GM18861 (cell line): Measurements from ENCODE around the gene RAPGEF5.
A peak's percentile ranks its signal among the peaks of the same experiment; 100 is the strongest.

ENCODE experiments used
- ATAC-seq: cut with Tn5 transposase; IDR thresholded peaks from one replicate; pipeline ENCODE4 v1.9.1; 2021; ENCODE audit not compliant: unreplicated experiment

The RAPGEF5 gene

GRCh38 chr7:22356701-22357310, at the start of gene RAPGEF5:
Gene RAPGEF5 (minus strand): TSS chr7:22357154. CDS start chr7:22357060, 94 bp downstream.
- ATAC-seq = no peak

- no peak for ATAC-seq
Measured at GRCh38 chr7:22406715-22407114, 49.8 kb upstream of the RAPGEF5 start.

- ATAC-seq = no peak
Measured at GRCh38 chr7:22404421-22405023, 47.6 kb upstream of the RAPGEF5 start.

GRCh38 chr7:22403344-22403743, 46.4 kb upstream of the RAPGEF5 start:
- ATAC-seq = no peak

GRCh38 chr7:22402250-22402649, 45.3 kb upstream of the RAPGEF5 start:
- ATAC-seq = peak; percentile 44

GRCh38 chr7:22400936-22401553, 44.1 kb upstream of the RAPGEF5 start:
- no peak for ATAC-seq

GRCh38 chr7:22400150-22400814, 43.3 kb upstream of the RAPGEF5 start:
- ATAC-seq = no peak

- no peak for ATAC-seq
Measured at GRCh38 chr7:22399546-22399945, 42.6 kb upstream of the RAPGEF5 start.

- ATAC-seq = no peak
Measured at GRCh38 chr7:22399091-22399490, 42.1 kb upstream of the RAPGEF5 start.

GRCh38 chr7:22397981-22398380, 41.0 kb upstream of the RAPGEF5 start:
- no peak for ATAC-seq

GRCh38 chr7:22395222-22395621, 38.3 kb upstream of the RAPGEF5 start:
- ATAC-seq = no peak

GRCh38 chr7:22394739-22395138, 37.8 kb upstream of the RAPGEF5 start:
- no peak for ATAC-seq

- no peak for ATAC-seq
Measured at GRCh38 chr7:22393913-22394729, 37.2 kb upstream of the RAPGEF5 start.

GRCh38 chr7:22390516-22390915, 33.6 kb upstream of the RAPGEF5 start:
- ATAC-seq = no peak

GRCh38 chr7:22389892-22390291, 32.9 kb upstream of the RAPGEF5 start:
- ATAC-seq = no peak

GRCh38 chr7:22387583-22387982, 30.6 kb upstream of the RAPGEF5 start:
- no peak for ATAC-seq

- ATAC-seq = peak; percentile 56
Measured at GRCh38 chr7:22386865-22387264, 29.9 kb upstream of the RAPGEF5 start.

- ATAC-seq = peak; percentile 74
Measured at GRCh38 chr7:22386206-22386858, 29.4 kb upstream of the RAPGEF5 start.

- ATAC-seq = no peak
Measured at GRCh38 chr7:22385326-22385725, 28.4 kb upstream of the RAPGEF5 start.

GRCh38 chr7:22380333-22380732, 23.4 kb upstream of the RAPGEF5 start:
- ATAC-seq = no peak
